Heart left ventricle (tissue), 16 donors: ENCODE results near the gene KIF4B. TPM values are rescaled to one million over a fixed set of nuclear protein-coding genes. Genes with fewer than 3 reads are reported as not detected.

Source experiments
- ATAC-seq, 4 donors: fragments of 200-7000 bp; cut with Tn5 transposase; one replicate each; pipeline ENCODE4 v1.9.1; 2020 to 2022; ENCODE audit warnings: moderate library complexity in 4 of 4, mild to moderate bottlenecking in 3 of 4, moderate number of reproducible peaks in 1 of 4
- DNase-seq, 5 donors: peaks; one replicate each; pipeline ENCODE4 v3.0.0-alpha.2; 2020
- H3K27ac ChIP-seq, 12 donors: fragments of 200-600 bp; sonication (generic) in 4 of 12; one replicate each; pipeline versions ENCODE4 v1.5.0 to v1.8.0; 2016 to 2022; ENCODE audit warnings: mild to moderate bottlenecking in 2 of 12
- H3K27me3 ChIP-seq, 9 donors: fragments of 200-600 bp; sonication (generic) in 2 of 9; one replicate each; pipeline versions ENCODE4 v1.5.1 to v1.8.0; 2016 to 2022; ENCODE audit warnings: mild to moderate bottlenecking in 3 of 9
- H3K36me3 ChIP-seq, 9 donors: fragments of 200-600 bp; sonication (generic) in 2 of 9; one replicate each; pipeline versions ENCODE4 v1.5.0 to v1.8.0; 2018 to 2022; ENCODE audit warnings: mild to moderate bottlenecking in 2 of 9
- H3K4me1 ChIP-seq, 12 donors: fragments of 200-600 bp; sonication (generic) in 4 of 12; one replicate each; pipeline versions ENCODE4 v1.5.0 to v1.8.0; 2016 to 2022; ENCODE audit warnings: mild to moderate bottlenecking in 3 of 12
- H3K4me3 ChIP-seq, 12 donors: fragments of 200-600 bp; sonication (generic) in 4 of 12; one replicate each; pipeline versions ENCODE4 v1.5.0 to v1.8.0; 2017 to 2022; ENCODE audit warnings: mild to moderate bottlenecking in 9 of 12, moderate library complexity in 4 of 12
- H3K9me3 ChIP-seq, 12 donors: fragments of 200-600 bp; sonication (generic) in 4 of 12; one replicate each; pipeline versions ENCODE4 v1.5.0 to v1.8.0; 2016 to 2022; ENCODE audit warnings: mild to moderate bottlenecking in 1 of 12
- CTCF ChIP-seq, 12 donors: fragments of 200-600 bp; sonication (generic) in 4 of 12; IDR thresholded peaks; one replicate each; pipeline versions ENCODE4 v1.5.0 to v1.8.0; 2018 to 2022; ENCODE audit warnings: antibody characterized with exemption in 12 of 12, mild to moderate bottlenecking in 5 of 12
- POLR2A ChIP-seq, 2 donors: fragments of 450-650 bp; IDR thresholded peaks; one replicate each; pipeline ENCODE4 v1.6.1; 2017; ENCODE audit warnings: antibody characterized with exemption in 2 of 2, mild to moderate bottlenecking in 2 of 2, moderate library complexity in 2 of 2
- WGBS, 4 donors: extraction: QIAGEN DNeasy Blood & Tissue Kit in 2 of 4; methylation state at CpG; one replicate each; pipeline versions ENCODE4 v1.1.5 to v1.1.7; 2013 to 2018; 5-methylcytosine and 5-hydroxymethylcytosine counted together
- intact Hi-C, 10 donors: fragments of 100-400 bp; cut with DNase I; formaldehyde crosslinking; loops; one replicate each; pipeline versions ENCODE4 v1.11.1 to v1.14.2; 2022
- polyA plus RNA-seq, 2 donors: library from polyadenylated mRNA; stranded (reverse); fragments of 200-250 nt; gene quantifications; one replicate each; pipeline ENCODE4 v1.2.3, GENCODE V29; 2013
- total RNA-seq, 9 donors: library from RNA; depleted of rRNA in 2 of 9; stranded (reverse); fragments of >200 nt in 2 of 9; fragmentation: NEBNext Ultra II Directional in 3 of 9; extraction: Animal tissue kit (Norgen Biotek cat#: 25700) in 3 of 9; gene quantifications; one replicate each; pipeline versions ENCODE4 v1.1.0 to v1.2.4, GENCODE V29; 2016 to 2023
- donor health status: ischemic (EF 13 %, LVEDD 7.1; RV severe dilation, severe dysfunction).
- donor health status: healthy with polysubstance abuse.
- donor health status: DM: no; HTN: yes; CAD: no.
- donor health status: DM: no; HTN: no; CAD: no.
- donor health status: ischemic (EF 25% LVEDD 6.9; RV normal size, moderate dysfunction).
- donor health status: ischemic (EF 25% LVEDD 5.7; RV mildly dilated, moderate dysfunction).
- donor health status: healthy.
- donor health status: DM: yes; HTN: yes; CAD: no.
- donor health status: ischemic (EF 35%, LVEDD 5.7; RV mildly dilated, moderate dysfunction).
- donor health status: nonischemic (EF 11% LVEDD 7.7; RV severe dilation, severe dysfunction).
- donor health status: DM: yes; HTN: yes; CAD: no.
- donor health status: PGD.
- donor health status: ischemic (EF 29% LVEDD 5.4; RV normal size, mild dysfunction).
- donor health status: nonischemic (EF 23%, LVEDD 6.1; RV moderate dilation, normal function).

The KIF4B gene
- total and polyA plus RNA-seq, 11 donors, result 0.07 to 0.21 TPM; not detected in 9

- intact Hi-C loops, result no loop called here
- Histone ChIP-seq H3K4me1 (peaks cover 0 to 26% (median 1%) of the 10 kb centered on the region in 12 donors), H3K9me3 (no peaks in the 10 kb centered on the region), H3K27me3 (no peaks in the 10 kb centered on the region), H3K4me3 (no peak overlapping the region), H3K27ac (no peak overlapping the region), H3K36me3 (no peaks in the 10 kb centered on the region)
- TF ChIP-seq CTCF (IDR thresholded peaks at IDR 0.05), result no peak
- no peak for TF ChIP-seq POLR2A (IDR thresholded peaks at IDR 0.05)
- 63 to 78% (median 64%) methylated on average over 1 of the region's 1 CpG for WGBS, 4 donors
- DNase-seq, result no peak
- peak; percentile 41 to 49 (median 42) for ATAC-seq
These were observed 44.1 kb downstream of the KIF4B start for GRCh38 chr5:155057626-155058025.

GRCh38 chr5:155064580-155064979 lies 51.0 kb downstream of the KIF4B start:
- Histone ChIP-seq H3K9me3 (no peaks in the 10 kb centered on the region), H3K4me1 (no peaks in the 10 kb centered on the region), H3K4me3 (no peak overlapping the region), H3K27me3 (no peaks in the 10 kb centered on the region), H3K36me3 (no peaks in the 10 kb centered on the region), H3K27ac (no peak overlapping the region)
- no peak for DNase-seq
- 74 to 77% (median 75%) methylated on average over 6 of the region's 6 CpGs for WGBS, 4 donors
- no peak for ATAC-seq
- TF ChIP-seq CTCF (IDR thresholded peaks at IDR 0.05), result no peak
- TF ChIP-seq POLR2A (IDR thresholded peaks at IDR 0.05), result no peak
- intact Hi-C loops, result no loop called here

DNA sequence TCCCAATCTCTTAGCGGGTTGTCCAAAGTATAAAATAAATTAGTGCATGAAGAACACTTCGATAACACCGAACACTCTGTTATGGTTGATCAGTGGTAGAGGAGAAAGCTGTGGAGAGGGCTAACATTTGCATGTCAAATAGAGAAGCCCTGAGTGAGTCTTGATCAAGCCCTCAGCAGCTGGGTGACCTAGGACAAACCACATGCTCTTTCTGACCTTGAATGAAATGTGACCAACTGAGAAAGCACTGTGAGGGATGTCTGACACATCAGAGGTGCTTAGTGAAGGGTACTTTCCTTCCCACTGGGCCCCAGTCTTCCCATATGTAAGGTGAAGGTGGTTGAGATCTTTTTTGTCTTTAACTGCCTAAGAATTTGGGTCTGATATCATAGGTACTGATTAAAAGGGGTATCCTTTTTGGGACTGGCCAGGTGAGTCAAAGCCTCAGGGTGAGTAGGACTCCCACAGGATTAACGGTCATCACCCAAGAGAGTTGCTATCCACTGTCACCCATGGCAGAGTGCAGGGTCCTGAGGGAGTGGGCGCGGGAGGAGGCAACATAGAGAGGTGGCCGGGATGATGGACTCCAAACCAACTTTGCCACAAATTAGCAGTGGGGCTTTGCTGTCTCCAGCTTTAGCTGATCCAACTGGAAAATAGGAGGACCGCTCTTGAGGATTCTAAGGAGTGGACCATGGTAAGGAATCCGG lies 53.5 kb downstream of the KIF4B start:
- WGBS, 4 donors, result 87 to 94% (median 93%) methylated on average over 9 of the region's 9 CpGs
- Histone ChIP-seq H3K4me1 (no peaks in the 10 kb centered on the region), H3K36me3 (no peaks in the 10 kb centered on the region), H3K27me3 (no peaks in the 10 kb centered on the region), H3K9me3 (no peaks in the 10 kb centered on the region), H3K27ac (no peak overlapping the region), H3K4me3 (no peak overlapping the region)
- intact Hi-C loops, result no loop called here
- ATAC-seq, result no peak
- TF ChIP-seq POLR2A (IDR thresholded peaks at IDR 0.05) (no peak), CTCF (IDR thresholded peaks at IDR 0.05) (no peak)
- no peak for DNase-seq

Other genes with a start within 250 kb of the KIF4B start
- 10 to 100 TPM in 7 of 9 donors, 1 to 10 TPM in 2; 7.9 to 39.5 (median 22.2) TPM for gene FAXDC2, start 163.2 kb upstream of the KIF4B start, total RNA-seq
- gene FAXDC2, start 163.2 kb upstream of the KIF4B start, polyA plus RNA-seq, result 10 to 100 TPM in 1 of 2 donors, 1 to 10 TPM in 1; 5.3 to 15.4 TPM
- gene CNOT8, start 155.1 kb upstream of the KIF4B start, total RNA-seq, result 10 to 100 TPM; 18.7 to 45.6 (median 25.2) TPM
- 10 to 100 TPM; 11.5 to 34.2 TPM for gene CNOT8, start 155.1 kb upstream of the KIF4B start, polyA plus RNA-seq
- 10 to 100 TPM; 12.7 to 19.3 (median 16.5) TPM for gene GEMIN5, start 75.5 kb upstream of the KIF4B start, total RNA-seq
- 1 to 10 TPM; 4.1 to 9.5 TPM for gene GEMIN5, start 75.5 kb upstream of the KIF4B start, polyA plus RNA-seq
- 10 to 100 TPM; 25.7 to 76.3 (median 58.0) TPM for gene MRPL22, start 72.7 kb upstream of the KIF4B start, total RNA-seq
- 100 to 1,000 TPM in 1 of 2 donors, 10 to 100 TPM in 1; 90.1 to 144 TPM for gene MRPL22, start 72.7 kb upstream of the KIF4B start, polyA plus RNA-seq